ENCODE measurements around the gene MADD. TPM values are rescaled to one million over a fixed set of nuclear protein-coding genes. Genes with fewer than 3 reads are reported as not detected.

MADD gene
- total and polyA plus RNA-seq, 11 donors: 22.6 to 60.6 (median 40.2) TPM

- no peaks in the 10 kb centered on the region for H3K27me3 ChIP-seq
- H3K4me1 ChIP-seq: peaks cover 0 to 38% (median 2%) of the 10 kb centered on the region in 12 donors
- intact Hi-C loops (cut with DNase I): no loop called here
- no peaks in the 10 kb centered on the region for H3K9me3 ChIP-seq
- DNase-seq (no peak), ATAC-seq (no peak)
- H3K27ac ChIP-seq: peak overlapping the region in 1 of 12 donors; percentile 70
- H3K36me3 ChIP-seq: peaks cover 0 to 7% (median 0%) of the 10 kb centered on the region in 9 donors
- WGBS, 4 donors: 87 to 95% (median 93%) methylated on average over 13 to 15 of the region's 15 CpGs
- H3K4me3 ChIP-seq: no peak overlapping the region
- no peak for TF ChIP-seq CTCF (IDR thresholded peaks at IDR 0.05)
- no peak for TF ChIP-seq POLR2A (IDR thresholded peaks at IDR 0.05)
Observed at GRCh38 chr11:47360341-47360740, 90.4 kb downstream of the MADD start.

GRCh38 chr11:47361419-47361818 is 91.5 kb downstream of the MADD start:
- WGBS, 4 donors: 81 to 90% (median 86%) methylated on average over 12 to 13 of the region's 13 CpGs
- Histone ChIP-seq H3K4me3 (no peak overlapping the region), H3K36me3 (peaks cover 0 to 11% (median 0%) of the 10 kb centered on the region in 9 donors), H3K9me3 (no peaks in the 10 kb centered on the region), H3K27ac (peak overlapping the region in 7 of 12 donors; percentile 26 to 70 (median 47)), H3K4me1 (peaks cover 0 to 45% (median 0%) of the 10 kb centered on the region in 12 donors), H3K27me3 (no peaks in the 10 kb centered on the region)
- intact Hi-C loops (cut with DNase I): no loop called here
- DNase-seq: peak in 2 of 5 donors; percentile 19 to 21
- no peak for ATAC-seq
- TF ChIP-seq POLR2A (IDR thresholded peaks at IDR 0.05) (no peak), CTCF (IDR thresholded peaks at IDR 0.05) (no peak)

GRCh38 chr11:47366020-47366490 is 96.1 kb downstream of the MADD start:
- H3K36me3 ChIP-seq: peaks cover 0 to 30% (median 0%) of the 10 kb centered on the region in 9 donors
- DNase-seq: no peak
- 61 to 75% (median 68%) methylated on average over 1 of the region's 1 CpG for WGBS, 4 donors

GRCh38 chr11:47369676-47370075 is 99.7 kb downstream of the MADD start:
- Histone ChIP-seq H3K27me3 (no peaks in the 10 kb centered on the region), H3K4me1 (peaks cover 0 to 30% (median 0%) of the 10 kb centered on the region in 12 donors), H3K27ac (no peak overlapping the region), H3K36me3 (peaks cover 0 to 51% (median 0%) of the 10 kb centered on the region in 9 donors), H3K9me3 (no peaks in the 10 kb centered on the region), H3K4me3 (no peak overlapping the region)
- 48 to 55% (median 49%) methylated on average over 3 of the region's 3 CpGs for WGBS, 4 donors
- TF ChIP-seq CTCF (IDR thresholded peaks at IDR 0.05) (no peak), POLR2A (IDR thresholded peaks at IDR 0.05) (no peak)
- DNase-seq (no peak), ATAC-seq (no peak)
- intact Hi-C loops (cut with DNase I): loop anchor here in 8 of 10 donors (5.0 to 10.0 kb wide), 5 partner anchors 38 to 485 kb away; partner anchors contain the start of gene SLC39A13 (in 6 of the 8)

More at GRCh38 chr11:47366020-47366490, 96.1 kb downstream of the MADD start:
- Histone ChIP-seq H3K9me3 (no peaks in the 10 kb centered on the region), H3K4me1 (peaks cover 0 to 38% (median 0%) of the 10 kb centered on the region in 12 donors), H3K27ac (no peak overlapping the region), H3K27me3 (no peaks in the 10 kb centered on the region), H3K4me3 (no peak overlapping the region)
- intact Hi-C loops (cut with DNase I): no loop called here
- ATAC-seq: no peak
- TF ChIP-seq CTCF (IDR thresholded peaks at IDR 0.05) (no peak), POLR2A (IDR thresholded peaks at IDR 0.05) (no peak)

Data from heart left ventricle (tissue), 16 donors.